SH-SY5Y (cell line): Measurements from ENCODE around the gene ATP9B.

Experiments
- GATA2 ChIP-seq: IDR thresholded peaks from 2 replicates; pipeline ENCODE4 v1.6.1; 2011; ENCODE audit warnings: mild to moderate bottlenecking, low read depth, low read length
- GATA3 ChIP-seq: IDR thresholded peaks from 2 replicates; pipeline ENCODE4 v1.6.1; 2011; ENCODE audit warnings: low read depth, mild to moderate bottlenecking, low read length, moderate library complexity

- TF ChIP-seq GATA2 (no peak), GATA3 (no peak)
Observed at GRCh38 chr18:79105455-79105854, 36.3 kb downstream of the ATP9B start.
